Mesothelial cell of epicardium (in vitro differentiated cells): ENCODE measurements around the gene GPC3. TPM values are rescaled to one million over a fixed set of nuclear protein-coding genes. Genes with fewer than 3 reads are reported as not detected.
A peak's percentile ranks its signal among the peaks of the same experiment; 100 is the strongest.

Source experiments
- DNase-seq, 2 experiments: peaks; one replicate each; pipeline ENCODE4 v3.0.0; 2021; ENCODE audit warnings: low spot score in 2 of 2; ENCODE audit not compliant: unreplicated experiment in 2 of 2
- H3K27ac Mint-ChIP-seq: 2 replicates; pipeline ENCODE4 v1.8.0; 2021; ENCODE audit warnings: mixed read lengths
- H3K27me3 Mint-ChIP-seq: 2 replicates; pipeline ENCODE4 v1.8.0; 2021; ENCODE audit warnings: low read depth, mixed read lengths
- H3K36me3 Mint-ChIP-seq: 2 replicates; pipeline ENCODE4 v1.8.0; 2021; ENCODE audit warnings: mixed read lengths
- H3K4me1 Mint-ChIP-seq: 2 replicates; pipeline ENCODE4 v1.8.0; 2021; ENCODE audit warnings: mixed read lengths
- H3K4me3 Mint-ChIP-seq: 2 replicates; pipeline ENCODE4 v1.8.0; 2021; ENCODE audit warnings: mild to moderate bottlenecking, moderate library complexity, mixed read lengths
- H3K9me3 Mint-ChIP-seq: 2 replicates; pipeline ENCODE4 v1.8.0; 2021; ENCODE audit warnings: mixed read lengths
- CTCF ChIP-seq: fragments of 200-600 bp; sonication (generic); IDR thresholded peaks from one replicate; pipeline ENCODE4 v1.5.0; 2021; ENCODE audit warnings: antibody characterized with exemption; ENCODE audit not compliant: unreplicated experiment
- total RNA-seq: library from RNA; stranded (reverse); gene quantifications from 3 replicates; pipeline ENCODE4 v1.2.1, GENCODE V29; 2021

The GPC3 gene
- total RNA-seq, 1 donor from 2014 or later, result 864 TPM

GRCh38 chrX:133971586-133971985 lies 13.8 kb downstream of the GPC3 start:
- H3K36me3 Mint-ChIP-seq, result peaks cover 15% of the 10 kb centered on the region
- H3K4me1 Mint-ChIP-seq, result peaks cover 38% of the 10 kb centered on the region
- no peak for DNase-seq
- H3K4me3 Mint-ChIP-seq, result no peak overlapping the region
- H3K27ac Mint-ChIP-seq, result peak overlapping the region; percentile 70
- TF ChIP-seq CTCF, result no peak
- H3K27me3 Mint-ChIP-seq, result no peaks in the 10 kb centered on the region
- H3K9me3 Mint-ChIP-seq, result peaks cover 4% of the 10 kb centered on the region

GRCh38 chrX:133970076-133970475 lies 15.3 kb downstream of the GPC3 start:
- no peak overlapping the region for H3K4me3 Mint-ChIP-seq
- H3K27ac Mint-ChIP-seq, result peak overlapping the region; percentile 70
- DNase-seq, result no peak
- H3K27me3 Mint-ChIP-seq, result no peaks in the 10 kb centered on the region
- no peak for TF ChIP-seq CTCF
- H3K9me3 Mint-ChIP-seq, result peaks cover 4% of the 10 kb centered on the region
- H3K4me1 Mint-ChIP-seq, result peaks cover 41% of the 10 kb centered on the region
- peaks cover 15% of the 10 kb centered on the region for H3K36me3 Mint-ChIP-seq

- peaks cover 4% of the 10 kb centered on the region for H3K9me3 Mint-ChIP-seq
- DNase-seq, result no peak
- peaks cover 41% of the 10 kb centered on the region for H3K4me1 Mint-ChIP-seq
- no peak overlapping the region for H3K27ac Mint-ChIP-seq
- peaks cover 14% of the 10 kb centered on the region for H3K36me3 Mint-ChIP-seq
- no peak for TF ChIP-seq CTCF
- H3K27me3 Mint-ChIP-seq, result no peaks in the 10 kb centered on the region
- no peak overlapping the region for H3K4me3 Mint-ChIP-seq
Observed at GRCh38 chrX:133969191-133969590, 16.2 kb downstream of the GPC3 start.

- Mint-ChIP-seq H3K4me3 (no peak overlapping the region), H3K27me3 (no peaks in the 10 kb centered on the region), H3K27ac (no peak overlapping the region), H3K9me3 (peaks cover 4% of the 10 kb centered on the region), H3K36me3 (peaks cover 11% of the 10 kb centered on the region), H3K4me1 (peaks cover 41% of the 10 kb centered on the region)
- no peak for TF ChIP-seq CTCF
- no peak for DNase-seq
Observed at GRCh38 chrX:133968109-133968508, 17.3 kb downstream of the GPC3 start.

- H3K4me1 Mint-ChIP-seq, result peaks cover 26% of the 10 kb centered on the region
Observed at GRCh38 chrX:133966199-133966598, 19.2 kb downstream of the GPC3 start.

More at GRCh38 chrX:133966199-133966598, 19.2 kb downstream of the GPC3 start:
- Mint-ChIP-seq H3K27me3 (no peaks in the 10 kb centered on the region), H3K4me3 (no peak overlapping the region), H3K36me3 (peaks cover 10% of the 10 kb centered on the region), H3K9me3 (no peaks in the 10 kb centered on the region), H3K27ac (no peak overlapping the region)
- no peak for TF ChIP-seq CTCF
- DNase-seq, result no peak
